Astrocyte of the cerebellum (primary cell): Measurements from ENCODE around the gene CPSF6.

ENCODE experiments used
- DNase-seq: peaks from one replicate; pipeline ENCODE4 v3.0.0-alpha.2; 2011; ENCODE audit warnings: low read depth
- H3K4me3 ChIP-seq: 2 replicates; pipeline ENCODE4 v1.5.1; 2011; ENCODE audit warnings: mild to moderate bottlenecking, low read depth, low read length, moderate library complexity
- CTCF ChIP-seq: IDR thresholded peaks from 2 replicates; pipeline ENCODE4 v1.5.1; 2012; ENCODE audit warnings: low read length, low read depth, moderate library complexity, mild to moderate bottlenecking; ENCODE audit errors: missing control alignments
- in situ Hi-C: cut with HindIII; loops from 2 replicates; pipeline ENCODE4 v1.10.0; 2017; ENCODE audit warnings: low sequenced_read_pairs

Gene CPSF6

GRCh38 chr12:69274861-69275260 is 35.5 kb downstream of the CPSF6 start:
- DNase-seq = no peak
- in situ Hi-C loops = no loop called here
- H3K4me3 ChIP-seq = no peak overlapping the region
- no peak for TF ChIP-seq CTCF

- in situ Hi-C loops = no loop called here
- no peak for TF ChIP-seq CTCF
- no peak overlapping the region for H3K4me3 ChIP-seq
- no peak for DNase-seq
These were observed 36.1 kb downstream of the CPSF6 start for GRCh38 chr12:69275471-69275891.

- TF ChIP-seq CTCF = no peak
- in situ Hi-C loops = no loop called here
- no peak overlapping the region for H3K4me3 ChIP-seq
- DNase-seq = no peak
These were observed 39.7 kb downstream of the CPSF6 start for GRCh38 chr12:69278814-69279782.

- peak; percentile 32 for TF ChIP-seq CTCF
- in situ Hi-C loops = no loop called here
- peak; percentile 53 for DNase-seq
- H3K4me3 ChIP-seq = peak overlapping the region; percentile 12
These were observed 44.8 kb downstream of the CPSF6 start for GRCh38 chr12:69284131-69284530.

GRCh38 chr12:69287556-69287955 is 48.2 kb downstream of the CPSF6 start:
- DNase-seq = no peak
- in situ Hi-C loops = no loop called here
- H3K4me3 ChIP-seq = no peak overlapping the region
- TF ChIP-seq CTCF = no peak

- H3K4me3 ChIP-seq = no peak overlapping the region
- peak; percentile 90 for TF ChIP-seq CTCF
- peak; percentile 45 for DNase-seq
- in situ Hi-C loops = no loop called here
These were observed 51.3 kb downstream of the CPSF6 start for GRCh38 chr12:69290545-69291277.
